IPS-18c (cell line): ENCODE results near the gene PKLR.
"Not testable (repeated sequence)": the region's sequence is repeated elsewhere in the genome, so short reads cannot be mapped to it uniquely, and the experiment has no call there.

Experiments used
- H3K4me3 ChIP-seq: 2 replicates; pipeline ENCODE4 v1.7.0; 2013; ENCODE audit warnings: low read depth, mild to moderate bottlenecking, low read length, moderate library complexity; ENCODE audit not compliant: insufficient read depth
- H3K9me3 ChIP-seq: one replicate; pipeline ENCODE4 v1.6.1; 2013; ENCODE audit warnings: mild to moderate bottlenecking, low read length, moderate library complexity; ENCODE audit not compliant: control insufficient read depth, insufficient read depth

Gene PKLR

DNA sequence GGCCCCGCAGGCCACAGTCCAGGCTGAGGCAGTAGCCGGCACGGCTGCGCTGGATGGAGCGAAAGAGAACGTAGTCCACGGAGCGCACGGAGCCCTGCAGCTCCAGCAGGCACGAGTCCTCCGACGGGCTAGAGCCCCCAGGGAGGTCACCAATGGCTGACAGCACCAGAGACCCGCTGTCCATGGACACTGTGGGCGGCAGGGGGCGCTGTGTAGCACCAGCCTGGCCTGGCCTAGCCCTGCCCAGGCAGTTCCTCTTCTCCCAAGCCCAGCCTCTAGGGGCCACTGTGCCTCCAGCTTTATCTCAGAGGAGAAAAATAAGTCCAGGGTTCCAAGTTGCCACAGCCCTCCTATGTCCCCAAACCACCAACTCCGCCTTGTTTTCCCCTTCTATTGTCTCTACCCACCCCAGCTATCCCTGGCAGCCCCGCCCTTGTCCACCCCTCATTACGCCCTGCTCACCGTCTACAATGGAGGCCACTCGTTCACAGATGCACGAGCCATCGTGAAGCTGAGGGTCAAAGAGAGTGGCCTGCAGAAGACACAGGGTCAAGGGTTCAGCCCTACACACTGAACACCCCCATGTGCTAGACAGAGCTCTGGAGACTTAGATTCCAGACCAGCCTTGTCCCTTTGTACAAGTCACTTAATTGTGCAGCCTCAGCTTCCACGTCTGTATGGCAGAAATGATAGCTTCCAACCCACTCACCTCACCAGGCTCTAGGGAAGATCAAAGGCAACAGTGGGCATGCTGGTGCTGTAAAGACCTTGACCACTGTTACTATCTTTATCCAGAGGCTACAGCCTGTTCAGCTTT, 50.4 kb downstream of the PKLR start:
- H3K4me3 ChIP-seq = peak overlapping the region; percentile 74
- peaks cover 2% of the 10 kb centered on the region for H3K9me3 ChIP-seq

DNA sequence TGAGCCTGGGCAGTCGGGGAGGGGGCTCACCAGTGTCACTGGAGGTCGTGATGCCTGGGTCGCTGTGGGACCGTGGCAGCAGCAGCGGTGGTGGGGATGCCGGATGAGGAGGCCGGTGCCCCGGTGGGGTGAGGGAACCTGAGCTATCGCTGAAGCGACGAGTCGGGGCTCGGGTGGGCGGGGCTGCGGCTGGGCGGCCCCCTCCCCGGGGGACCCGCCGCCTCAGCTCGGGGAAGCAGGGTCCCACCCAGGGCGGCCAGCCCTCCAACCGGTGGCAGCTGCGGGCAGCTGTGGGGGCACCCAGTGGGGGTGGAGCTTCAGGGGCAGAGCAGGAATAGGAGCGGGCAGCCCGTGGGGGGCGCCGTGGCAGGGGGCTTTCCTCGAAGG, 51.0 kb downstream of the PKLR start:
- H3K9me3 ChIP-seq = peaks cover 2% of the 10 kb centered on the region
- H3K4me3 ChIP-seq = peak overlapping the region; percentile 74

DNA sequence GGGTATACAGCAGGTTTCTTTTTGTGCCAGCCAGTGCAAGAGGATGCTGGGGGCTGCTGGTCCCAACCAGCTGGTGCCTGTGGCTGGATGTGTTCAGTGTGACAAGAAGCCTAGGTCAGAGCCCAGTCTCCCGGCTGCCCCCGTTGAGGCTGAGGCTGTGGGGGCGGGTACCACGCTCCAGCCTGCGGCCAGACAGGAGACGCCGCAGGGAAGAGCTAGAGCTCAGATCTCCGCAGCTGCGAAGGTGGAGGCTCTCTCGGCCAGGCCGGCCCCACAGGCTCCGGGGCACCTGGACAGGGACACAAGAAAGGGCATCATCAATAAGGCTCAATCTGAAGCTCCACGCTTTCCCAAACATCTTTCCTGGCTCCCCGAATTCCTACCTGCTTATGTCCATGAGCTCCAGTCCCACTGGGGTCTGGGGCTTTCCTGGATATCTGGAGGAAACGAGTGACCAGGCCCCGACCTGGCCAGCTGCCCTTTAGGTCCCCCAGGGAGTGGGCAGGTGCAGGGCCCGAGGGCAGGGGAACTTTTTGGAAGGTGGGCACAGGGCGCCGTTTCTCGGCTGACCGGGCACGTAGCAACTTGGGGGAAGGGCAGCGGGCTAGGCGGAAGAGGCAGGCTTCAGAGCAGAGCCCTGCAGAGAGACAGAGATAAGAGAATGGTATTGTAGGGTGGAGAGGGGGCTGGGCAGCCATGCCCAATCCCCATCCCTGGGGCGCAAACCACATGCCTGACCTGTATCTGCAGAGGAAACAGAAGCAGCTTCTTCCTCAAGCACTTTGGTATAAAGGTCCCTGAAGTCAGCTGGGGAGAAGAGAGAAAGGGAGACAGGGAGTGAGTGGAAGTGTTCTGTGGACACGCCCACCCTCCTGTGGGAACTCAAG, 53.3 kb downstream of the PKLR start:
- no peak overlapping the region for H3K4me3 ChIP-seq

DNA sequence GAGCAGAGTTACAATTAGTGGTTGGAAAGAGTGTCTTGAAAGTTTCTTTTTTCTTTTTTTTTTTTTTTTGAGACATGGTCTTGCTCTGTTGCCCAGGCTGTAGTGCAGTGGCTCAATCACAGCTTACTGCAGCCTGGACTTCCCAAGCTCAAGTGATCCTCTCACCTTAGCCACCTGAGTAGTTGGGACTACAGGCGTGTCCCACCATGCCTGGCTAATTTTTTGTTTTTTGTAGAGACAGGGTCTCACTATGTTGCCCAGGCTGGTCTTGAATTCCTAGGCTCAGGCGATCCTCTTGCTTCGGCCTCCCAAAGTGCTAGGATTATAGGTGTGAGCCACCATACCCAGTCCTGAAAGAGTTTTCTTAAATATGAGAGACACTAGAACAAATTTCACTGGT, 54.4 kb downstream of the PKLR start:
- H3K4me3 ChIP-seq, H3K9me3 ChIP-seq: not testable (repeated sequence)

More for the DNA sequence above, 53.3 kb downstream of the PKLR start:
- peaks cover 2% of the 10 kb centered on the region for H3K9me3 ChIP-seq

DNA sequence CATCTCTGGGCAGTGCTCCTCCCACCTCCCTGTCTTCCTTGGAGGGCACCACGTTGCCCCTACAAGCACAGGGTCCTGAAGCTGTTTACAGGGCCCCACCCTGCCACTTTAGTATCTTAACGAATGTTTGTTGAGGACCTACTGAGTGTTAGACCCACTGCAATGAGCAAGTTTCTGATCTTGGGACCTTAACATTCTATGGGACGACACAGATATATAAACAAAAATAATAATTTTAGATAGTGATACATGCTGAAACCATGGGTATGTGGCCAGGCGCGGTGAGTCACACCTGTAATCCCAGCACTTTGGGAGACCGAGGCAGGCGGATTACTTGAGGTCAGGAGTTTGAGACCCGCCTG, 56.1 kb downstream of the PKLR start:
- no peaks in the 10 kb centered on the region for H3K9me3 ChIP-seq

DNA sequence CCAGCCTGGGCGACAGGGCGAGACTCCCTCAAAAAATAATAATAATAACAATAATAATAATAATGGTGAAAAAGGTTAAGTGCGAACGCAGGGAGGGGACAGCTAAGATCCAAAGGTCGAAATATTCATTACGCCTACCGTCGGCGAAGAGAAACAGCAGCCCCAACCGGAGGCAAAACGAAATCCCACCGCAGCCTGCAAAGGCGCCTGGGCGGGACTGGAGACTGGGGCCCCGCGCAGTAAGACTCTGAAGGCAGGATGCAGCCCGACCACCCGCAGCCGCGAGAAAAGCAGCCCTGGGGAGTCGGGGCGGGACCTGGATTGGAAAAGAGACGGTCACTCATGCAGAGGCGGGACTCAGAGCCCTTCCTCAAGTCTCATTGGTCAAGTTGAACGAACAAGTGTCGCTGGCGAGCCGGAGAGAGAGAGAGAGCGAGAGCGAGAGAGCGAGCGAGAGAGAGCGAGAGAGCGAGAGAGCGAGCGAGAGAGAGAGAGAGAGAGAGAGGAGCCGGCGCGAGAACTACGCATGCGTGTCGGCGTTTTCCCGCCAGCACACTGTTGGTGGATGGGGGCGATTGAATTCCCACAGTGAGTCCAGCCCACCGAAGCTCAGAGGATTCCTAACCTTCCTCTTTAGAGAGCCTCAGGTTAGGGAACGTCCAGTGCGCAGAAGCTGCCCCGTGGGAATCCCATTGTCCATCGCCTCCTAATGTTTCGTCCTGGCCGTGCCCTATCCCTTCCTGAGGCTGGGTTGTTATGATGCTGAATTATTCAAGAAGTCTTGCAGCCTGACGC, 56.7 kb downstream of the PKLR start:
- Histone ChIP-seq H3K9me3 (no peaks in the 10 kb centered on the region), H3K4me3 (peak overlapping the region; percentile 73)

More for the DNA sequence above, 56.1 kb downstream of the PKLR start:
- peak overlapping the region; percentile 56 for H3K4me3 ChIP-seq

DNA sequence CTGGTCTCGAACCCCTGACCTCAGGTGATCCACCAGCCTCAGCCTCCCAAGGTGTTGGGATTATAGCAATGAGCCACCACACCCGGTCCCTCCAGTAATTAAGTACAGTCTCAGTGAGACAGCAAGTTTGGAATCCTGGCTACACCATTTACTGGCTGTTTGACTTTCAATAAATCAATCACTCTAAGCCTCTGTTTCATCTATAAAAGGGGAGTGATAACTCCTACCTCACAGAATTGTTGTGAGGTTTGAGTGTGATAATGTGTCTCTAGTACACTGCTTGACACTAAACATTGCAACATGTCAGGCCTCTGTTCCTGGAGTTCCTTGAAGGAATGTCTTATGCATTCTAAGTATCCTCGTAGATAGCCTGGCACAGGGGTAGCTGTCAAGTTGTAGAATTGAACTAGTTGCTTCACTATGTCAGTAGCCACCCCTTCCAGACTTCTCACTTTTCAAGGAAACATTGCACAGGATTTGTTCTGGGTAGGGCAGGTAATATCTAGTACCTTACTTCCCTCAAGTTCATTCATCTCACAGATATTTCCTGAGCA, 58.4 kb downstream of the PKLR start:
- H3K9me3 ChIP-seq = no peaks in the 10 kb centered on the region
- no peak overlapping the region for H3K4me3 ChIP-seq

DNA sequence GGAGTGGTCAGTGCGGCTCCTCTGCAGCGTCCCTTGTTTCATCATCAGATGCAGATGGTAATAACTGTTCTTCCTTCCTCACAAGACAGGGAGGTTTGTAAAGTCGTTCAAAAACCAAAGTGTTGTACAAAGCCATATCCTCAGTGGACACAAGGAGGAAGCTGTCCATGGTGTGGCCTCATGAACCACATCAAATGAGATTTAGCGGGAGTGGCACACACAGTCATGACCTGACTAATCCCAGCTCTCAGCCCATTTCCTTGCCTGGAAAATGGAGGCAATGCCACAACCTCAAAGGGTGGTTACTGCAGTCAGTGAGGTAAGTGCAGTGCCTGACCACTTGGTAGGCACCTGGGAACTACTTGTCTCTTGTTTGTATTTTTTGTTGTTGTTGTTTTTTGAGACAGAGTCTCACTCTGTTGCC, 59.4 kb downstream of the PKLR start:
- H3K9me3 ChIP-seq = no peaks in the 10 kb centered on the region
- no peak overlapping the region for H3K4me3 ChIP-seq

DNA sequence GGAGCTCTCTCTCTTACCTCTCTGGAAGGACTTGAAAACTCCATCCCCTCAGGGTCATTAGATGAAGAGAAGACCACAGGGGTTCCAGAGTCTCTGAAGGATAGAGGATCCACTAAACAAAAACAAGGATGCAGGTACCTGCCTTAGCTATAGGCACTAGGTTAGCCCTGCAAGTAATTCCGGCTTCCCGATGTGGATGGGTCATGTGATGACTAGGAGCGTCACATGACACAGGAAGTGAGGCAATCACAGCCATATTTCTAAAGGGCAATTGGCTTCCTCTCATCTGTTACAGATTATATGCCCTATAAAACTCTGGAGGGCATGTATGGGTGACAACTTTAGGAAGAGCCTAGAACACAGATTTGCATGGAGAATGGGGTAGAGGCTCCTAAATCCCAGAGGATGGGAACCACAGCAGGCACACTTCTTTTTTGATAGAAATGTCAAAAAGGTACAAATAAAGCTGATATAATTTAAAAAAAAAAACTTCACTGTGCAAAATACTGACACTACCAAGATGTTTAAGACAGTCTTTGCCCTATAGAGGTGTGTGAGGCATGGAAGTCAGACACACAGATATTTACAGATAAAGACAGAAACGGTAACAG, 60.1 kb downstream of the PKLR start:
- Histone ChIP-seq H3K4me3 (no peak overlapping the region; the same call in 1 of the 2 replicates), H3K9me3 (no peaks in the 10 kb centered on the region)
